Activated T-helper 2 cell treated with anti-CD3 and anti-CD28 coated beads, Interferon-gamma antibody, Interleukin-2, Interleukin-4, amounts not matched to agents 10 μg/mL and 5 μg/mL and 100 μg/mL, durations not matched to agents 14 hours and 24 hours and 36 hours (primary cell): Measurements from ENCODE around the gene PLXNB1. TPM values are rescaled to one million over a fixed set of nuclear protein-coding genes. Genes with fewer than 3 reads are reported as not detected.

Experiments used
- DNase-seq: peaks from one replicate; pipeline ENCODE4 v3.0.0; 2021; ENCODE audit warnings: low spot score
- H3K27ac Mint-ChIP-seq: one replicate; pipeline ENCODE4 v1.8.0; 2021; ENCODE audit warnings: mixed read lengths
- H3K27me3 Mint-ChIP-seq: one replicate; pipeline ENCODE4 v1.8.0; 2021; ENCODE audit warnings: low read depth, mixed read lengths
- H3K36me3 Mint-ChIP-seq: one replicate; pipeline ENCODE4 v1.8.0; 2021; ENCODE audit warnings: low read depth, mixed read lengths
- H3K4me1 Mint-ChIP-seq: one replicate; pipeline ENCODE4 v1.8.0; 2021; ENCODE audit warnings: low read depth, mixed read lengths
- H3K4me3 Mint-ChIP-seq: one replicate; pipeline ENCODE4 v1.8.0; 2021; ENCODE audit warnings: low read depth, mild to moderate bottlenecking, moderate library complexity, mixed read lengths
- H3K9me3 Mint-ChIP-seq: one replicate; pipeline ENCODE4 v1.8.0; 2021; ENCODE audit warnings: mixed read lengths
- intact Hi-C: fragments of 100-400 bp; cut with micrococcal nuclease; formaldehyde crosslinking; loops from one replicate; pipeline ENCODE4 v1.15.1; 2023
- total RNA-seq: library from RNA; stranded (reverse); gene quantifications from 2 replicates; pipeline ENCODE4 v1.2.3, GENCODE V29; 2022

Gene PLXNB1
- total RNA-seq, 1 donor from 2014 or later, result 7.0 TPM

DNA sequence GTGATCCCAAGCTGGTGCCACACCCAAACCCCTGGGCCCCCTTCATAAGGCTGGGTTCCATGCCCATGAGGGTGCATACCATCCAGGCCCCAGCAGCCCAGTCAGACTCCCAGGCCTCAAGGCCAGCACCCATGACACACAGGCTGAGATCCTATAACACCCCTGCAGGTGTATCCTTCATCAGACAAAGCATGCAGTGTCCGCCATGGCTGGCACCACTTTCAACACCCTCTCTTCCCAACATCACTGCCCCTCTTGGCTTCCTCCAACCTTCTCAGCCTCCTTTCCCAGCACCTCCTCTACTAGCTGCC is 6.5 kb upstream of the PLXNB1 start:
- no peak for DNase-seq
- intact Hi-C loops, result loop anchor here (1.0 to 5.0 kb wide), 4 partner anchors 35 to 249 kb away; partner anchors contain the start of gene CDC25A
- H3K4me1 Mint-ChIP-seq, result peaks cover 19% of the 10 kb centered on the region
- peaks cover 33% of the 10 kb centered on the region for H3K36me3 Mint-ChIP-seq
- H3K4me3 Mint-ChIP-seq, result no peak overlapping the region
- H3K27me3 Mint-ChIP-seq, result no peaks in the 10 kb centered on the region
- H3K9me3 Mint-ChIP-seq, result no peaks in the 10 kb centered on the region
- no peak overlapping the region for H3K27ac Mint-ChIP-seq

DNA sequence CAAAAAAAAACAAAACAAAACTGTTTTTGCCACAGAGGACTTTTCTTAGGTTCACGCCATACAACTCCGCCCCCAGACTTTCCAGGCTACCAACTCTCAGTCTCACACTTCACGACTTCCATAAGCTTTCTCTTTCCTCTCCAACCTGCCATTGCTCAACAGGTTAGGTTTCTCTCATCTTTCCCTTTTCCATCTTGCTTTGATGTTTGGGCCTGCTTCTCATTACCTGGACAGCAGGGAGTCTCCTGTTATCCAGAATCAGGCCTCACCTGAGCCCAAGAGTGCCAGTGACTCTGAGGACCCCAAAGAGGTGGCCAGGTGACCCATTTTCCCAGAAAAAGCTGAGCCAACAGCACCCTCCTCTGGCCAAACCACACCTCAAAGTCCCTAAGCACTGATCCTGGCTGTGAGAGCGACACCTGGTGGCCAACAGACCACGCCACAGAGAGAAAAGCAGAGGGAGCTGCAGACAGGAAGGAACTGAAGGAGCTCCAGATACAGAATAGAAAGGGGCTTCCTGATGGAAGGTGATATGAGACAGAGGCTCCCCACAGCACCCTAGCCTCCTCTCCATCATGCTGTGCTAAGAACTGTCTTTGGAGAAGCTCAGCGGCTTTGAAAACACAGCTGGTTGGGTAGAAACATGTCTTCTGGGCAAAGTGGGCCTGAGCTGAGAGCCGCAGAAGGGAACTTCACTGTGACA is 6.0 kb upstream of the PLXNB1 start:
- no peaks in the 10 kb centered on the region for H3K9me3 Mint-ChIP-seq
- no peak overlapping the region for H3K27ac Mint-ChIP-seq
- no peaks in the 10 kb centered on the region for H3K27me3 Mint-ChIP-seq
- DNase-seq, result peak; percentile 81
- intact Hi-C loops, result loop anchor here (1.0 to 5.0 kb wide), 4 partner anchors 35 to 249 kb away; partner anchors contain the start of gene CDC25A
- peaks cover 30% of the 10 kb centered on the region for H3K36me3 Mint-ChIP-seq
- no peak overlapping the region for H3K4me3 Mint-ChIP-seq
- H3K4me1 Mint-ChIP-seq, result peaks cover 18% of the 10 kb centered on the region

DNA sequence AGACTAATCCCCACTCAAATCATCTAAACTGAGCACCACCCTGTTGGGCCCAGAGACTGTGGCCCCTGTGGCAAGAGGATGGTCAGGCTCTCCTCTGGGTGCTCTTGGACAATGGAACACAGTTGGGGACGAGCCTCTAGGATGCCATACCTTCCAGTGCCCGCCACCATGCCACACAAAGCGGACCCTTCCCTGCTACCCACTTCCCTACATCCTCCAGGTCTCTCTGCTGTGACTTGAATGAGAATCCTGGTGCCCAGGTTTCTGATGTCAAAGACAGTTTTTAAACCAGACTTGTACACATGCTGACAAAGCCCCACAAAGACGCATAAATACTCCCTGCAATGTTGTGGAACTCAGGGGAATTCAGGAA is 5.3 kb upstream of the PLXNB1 start:
- H3K27me3 Mint-ChIP-seq, result no peaks in the 10 kb centered on the region
- no peak overlapping the region for H3K4me3 Mint-ChIP-seq
- H3K36me3 Mint-ChIP-seq, result peaks cover 27% of the 10 kb centered on the region
- H3K9me3 Mint-ChIP-seq, result no peaks in the 10 kb centered on the region
- peaks cover 18% of the 10 kb centered on the region for H3K4me1 Mint-ChIP-seq
- no peak for DNase-seq
- intact Hi-C loops, result loop anchor here (5.0 kb wide), 1 partner anchor 248 kb away; the partner anchor contains the start of gene CDC25A
- H3K27ac Mint-ChIP-seq, result no peak overlapping the region

DNA sequence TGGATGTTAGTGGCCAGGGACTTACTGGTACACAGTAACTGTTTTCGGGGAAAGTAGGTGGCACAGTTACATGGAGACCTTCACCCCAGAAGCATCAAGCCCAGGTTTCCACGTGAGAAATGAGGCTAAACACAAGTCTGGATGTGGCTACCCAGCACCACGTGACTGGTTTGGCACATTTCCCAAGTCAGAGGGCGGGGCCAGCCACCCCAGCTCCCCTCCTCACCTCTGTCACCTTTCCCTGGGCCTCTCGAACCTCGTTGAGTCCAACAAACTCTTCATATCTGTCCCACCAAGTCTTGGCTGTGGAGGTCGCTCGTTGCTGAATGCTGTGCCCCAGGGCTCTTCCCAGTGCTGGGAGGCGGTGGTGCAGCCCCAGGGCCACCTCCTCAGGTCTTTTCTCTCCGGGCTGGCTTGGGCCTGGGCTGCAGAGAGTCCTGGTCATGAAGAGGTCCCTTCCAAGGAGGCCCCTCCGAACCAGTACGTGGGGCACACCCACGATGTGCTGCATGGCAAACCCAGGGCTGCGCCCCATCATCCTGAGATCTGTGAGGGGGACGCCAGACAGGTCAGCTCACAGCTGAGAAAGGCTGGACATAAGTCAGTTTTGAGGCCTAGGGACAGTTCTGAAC is 4.8 kb upstream of the PLXNB1 start:
- Mint-ChIP-seq H3K36me3 (peaks cover 22% of the 10 kb centered on the region), H3K9me3 (no peaks in the 10 kb centered on the region), H3K27ac (no peak overlapping the region), H3K4me3 (no peak overlapping the region), H3K4me1 (peaks cover 17% of the 10 kb centered on the region), H3K27me3 (no peaks in the 10 kb centered on the region)
- no peak for DNase-seq
- intact Hi-C loops, result loop anchor here (5.0 kb wide), 1 partner anchor 247 kb away; the partner anchor contains the start of gene CDC25A

DNA sequence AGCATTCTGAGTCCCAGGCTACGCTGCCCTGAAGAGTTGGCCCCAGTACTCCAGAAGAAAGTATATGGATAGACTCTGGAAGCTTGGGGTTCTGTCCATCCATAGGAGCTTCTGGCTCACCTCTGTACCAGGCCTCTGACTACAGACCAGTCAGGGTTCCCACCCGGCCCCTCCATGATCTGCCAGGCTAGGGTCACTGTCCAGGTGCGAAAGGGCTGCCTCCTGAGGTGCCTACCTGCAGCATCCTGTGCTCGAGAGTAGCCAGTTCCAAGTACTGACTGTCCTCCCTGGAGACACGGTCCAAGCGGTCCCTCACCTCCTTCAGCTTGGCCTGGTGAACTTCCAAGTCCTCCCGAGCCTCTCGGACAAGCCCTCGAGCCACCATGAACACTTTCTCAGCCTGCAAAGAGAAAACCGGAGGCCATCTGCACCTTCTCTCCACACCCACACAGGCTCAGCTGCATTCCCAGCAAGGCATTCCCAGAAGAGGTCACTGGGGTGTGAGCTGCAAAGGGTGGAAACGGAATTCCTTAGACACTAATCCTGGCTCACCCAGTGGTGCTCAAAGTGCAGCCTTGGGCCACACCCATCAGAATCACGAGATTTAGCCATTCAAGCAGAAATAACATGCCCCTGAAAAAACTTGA is 3.7 kb upstream of the PLXNB1 start:
- no peak overlapping the region for H3K27ac Mint-ChIP-seq
- peaks cover 22% of the 10 kb centered on the region for H3K36me3 Mint-ChIP-seq
- no peaks in the 10 kb centered on the region for H3K27me3 Mint-ChIP-seq
- H3K9me3 Mint-ChIP-seq, result no peaks in the 10 kb centered on the region
- H3K4me1 Mint-ChIP-seq, result peaks cover 11% of the 10 kb centered on the region
- H3K4me3 Mint-ChIP-seq, result no peak overlapping the region
- intact Hi-C loops, result no loop called here
- no peak for DNase-seq

DNA sequence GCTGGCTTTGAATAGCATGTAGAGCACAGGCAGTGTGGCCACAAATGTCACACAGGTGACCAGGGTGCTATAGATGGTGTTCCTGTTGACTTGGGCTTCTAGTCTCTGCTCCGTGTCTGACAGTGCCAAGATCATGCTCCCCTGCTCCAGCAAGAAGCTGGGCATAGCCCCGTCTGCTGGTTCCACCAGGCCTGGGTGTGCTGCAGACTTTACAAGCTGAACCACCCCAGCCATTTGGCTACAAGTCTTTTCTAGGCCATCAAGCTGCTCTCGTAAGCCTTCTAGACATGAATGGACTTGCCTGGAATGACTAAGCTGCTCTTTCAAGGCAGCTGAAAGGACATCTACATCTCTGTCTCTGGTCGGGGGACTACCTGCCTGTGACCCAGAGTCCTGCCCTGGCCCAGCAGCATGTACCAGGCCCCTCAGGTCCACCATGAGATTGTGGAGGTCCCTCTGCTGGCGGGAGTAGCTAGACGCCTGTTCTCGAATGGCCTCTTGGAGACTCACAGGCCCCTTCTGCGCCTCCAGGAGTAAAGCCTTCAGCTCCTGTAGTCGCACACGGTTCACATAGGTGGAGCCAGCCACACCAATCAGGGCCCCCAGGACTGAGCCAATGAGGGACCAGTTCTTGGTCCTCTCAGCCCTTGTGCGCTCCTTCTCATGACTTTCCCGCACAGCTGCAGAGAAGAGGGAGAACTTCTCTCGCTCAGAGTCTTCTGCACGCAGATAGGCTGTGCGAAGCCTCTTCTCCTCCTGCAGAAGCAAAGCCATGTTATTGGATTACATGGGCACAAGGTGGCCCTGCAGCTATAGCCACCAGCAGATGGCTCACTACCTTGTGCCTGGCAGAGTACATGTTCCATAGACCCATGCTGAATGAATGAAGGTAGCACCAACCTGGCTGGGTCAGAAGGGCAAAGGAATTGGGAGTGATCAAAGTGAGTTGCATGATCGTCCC is 2.8 kb upstream of the PLXNB1 start:
- no peak for DNase-seq
- H3K27ac Mint-ChIP-seq, result no peak overlapping the region
- H3K9me3 Mint-ChIP-seq, result no peaks in the 10 kb centered on the region
- H3K4me1 Mint-ChIP-seq, result peaks cover 7% of the 10 kb centered on the region
- intact Hi-C loops, result no loop called here
- peaks cover 8% of the 10 kb centered on the region for H3K27me3 Mint-ChIP-seq
- peaks cover 22% of the 10 kb centered on the region for H3K36me3 Mint-ChIP-seq
- no peak overlapping the region for H3K4me3 Mint-ChIP-seq

DNA sequence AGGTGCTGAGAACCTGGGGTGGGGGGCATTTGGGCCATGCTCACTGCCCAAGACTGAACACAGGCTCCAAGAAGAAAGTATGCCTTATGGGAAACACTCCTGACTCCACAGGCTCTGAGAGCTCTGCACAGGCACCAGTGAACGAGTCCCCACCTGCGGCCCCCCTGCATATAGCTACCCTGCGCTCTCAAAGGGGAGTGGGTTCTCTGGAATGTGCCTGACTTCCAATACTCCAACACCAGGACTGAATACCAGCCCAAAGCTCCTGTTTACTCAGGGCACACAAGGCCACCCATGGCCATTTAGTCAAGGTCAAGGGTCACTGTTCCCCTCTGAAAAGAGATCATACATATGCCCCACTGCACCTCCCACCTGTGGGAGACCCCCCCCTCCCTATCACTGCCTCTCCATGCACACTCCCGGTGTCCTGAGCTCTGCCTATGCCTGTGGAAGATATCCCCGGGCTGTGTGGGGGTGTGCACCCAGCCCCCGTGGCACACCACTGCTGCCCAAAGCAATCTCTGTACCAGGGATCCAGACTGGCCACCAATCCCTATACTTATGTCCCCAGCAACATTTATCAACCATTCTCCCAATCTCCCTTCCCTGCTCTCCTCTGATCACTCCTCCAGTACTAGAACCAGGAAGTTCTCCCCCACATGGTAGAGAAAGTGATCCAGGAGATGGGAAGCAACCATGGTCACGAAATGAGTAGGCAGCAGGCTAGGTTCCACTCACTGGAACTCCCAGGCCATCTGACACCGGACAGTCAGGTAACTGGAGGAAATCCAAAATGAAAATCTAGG is 1.5 kb upstream of the PLXNB1 start:
- no peaks in the 10 kb centered on the region for H3K9me3 Mint-ChIP-seq
- peaks cover 17% of the 10 kb centered on the region for H3K27me3 Mint-ChIP-seq
- peaks cover 7% of the 10 kb centered on the region for H3K4me1 Mint-ChIP-seq
- no peak overlapping the region for H3K27ac Mint-ChIP-seq
- H3K36me3 Mint-ChIP-seq, result peaks cover 22% of the 10 kb centered on the region
- DNase-seq, result no peak
- intact Hi-C loops, result no loop called here
- H3K4me3 Mint-ChIP-seq, result peak overlapping the region; percentile 79

DNA sequence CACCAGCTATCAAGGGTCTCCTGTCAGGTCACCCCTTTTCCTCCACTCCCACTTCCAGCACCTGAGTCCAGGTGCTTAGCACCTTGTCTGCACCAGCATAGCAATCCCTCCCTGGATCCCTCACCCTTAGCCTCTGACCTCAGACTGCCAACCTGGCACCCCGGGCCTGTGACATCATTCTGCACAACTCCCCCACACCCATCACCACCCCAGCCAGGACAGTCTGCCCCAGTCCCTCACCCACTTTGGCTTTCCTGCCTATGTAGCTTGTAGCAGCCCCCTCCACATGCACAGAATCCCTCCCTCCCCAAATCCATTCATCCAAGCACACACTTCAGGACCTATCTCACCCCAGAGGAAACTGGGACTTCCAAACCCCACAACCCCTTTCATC is 819 bp upstream of the PLXNB1 start:
- intact Hi-C loops, result no loop called here

DNA sequence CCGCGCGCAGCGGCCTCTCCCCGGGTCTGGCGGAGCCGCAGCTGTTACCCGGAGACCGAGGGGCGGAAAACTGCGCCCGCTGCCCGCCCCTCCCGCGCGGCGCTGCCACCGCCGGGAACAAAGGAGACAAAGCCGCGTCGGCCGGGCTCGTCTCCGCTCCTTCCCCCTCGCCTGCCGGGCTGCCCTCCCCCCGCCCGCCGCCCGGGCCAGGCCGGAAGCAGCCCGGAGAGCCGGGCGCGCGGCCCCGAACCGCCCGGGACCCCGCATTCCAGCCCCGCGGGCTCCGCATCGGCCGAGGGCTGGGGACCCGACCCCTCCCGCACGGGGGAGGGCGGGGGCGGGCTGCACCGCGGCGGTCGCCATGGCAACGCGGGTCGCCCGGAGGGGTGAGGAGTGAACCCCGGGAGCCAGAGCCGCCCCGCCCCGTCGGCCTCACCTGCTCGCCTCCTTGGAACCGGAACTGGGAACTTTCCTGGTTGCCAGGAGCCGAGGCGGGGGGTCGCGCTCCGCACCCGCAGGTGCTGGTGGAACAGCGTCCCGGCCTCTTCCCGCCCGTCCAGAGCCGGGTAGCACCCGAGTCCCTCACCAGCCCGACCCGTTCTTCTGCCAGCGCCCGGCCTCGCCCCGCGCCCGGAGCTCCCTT is 448 bp downstream of the PLXNB1 start:
- peaks cover 21% of the 10 kb centered on the region for H3K36me3 Mint-ChIP-seq
- intact Hi-C loops, result no loop called here
- H3K4me1 Mint-ChIP-seq, result peaks cover 4% of the 10 kb centered on the region
- H3K27me3 Mint-ChIP-seq, result peaks cover 17% of the 10 kb centered on the region
- no peaks in the 10 kb centered on the region for H3K9me3 Mint-ChIP-seq
- DNase-seq, result peak; percentile 34
- no peak overlapping the region for H3K27ac Mint-ChIP-seq
- peak overlapping the region; percentile 79 for H3K4me3 Mint-ChIP-seq

More for the DNA sequence above, 819 bp upstream of the PLXNB1 start:
- peaks cover 7% of the 10 kb centered on the region for H3K4me1 Mint-ChIP-seq
- H3K4me3 Mint-ChIP-seq, result peak overlapping the region; percentile 79
- peaks cover 17% of the 10 kb centered on the region for H3K27me3 Mint-ChIP-seq
- H3K27ac Mint-ChIP-seq, result no peak overlapping the region
- no peaks in the 10 kb centered on the region for H3K9me3 Mint-ChIP-seq
- DNase-seq, result no peak
- peaks cover 22% of the 10 kb centered on the region for H3K36me3 Mint-ChIP-seq

DNA sequence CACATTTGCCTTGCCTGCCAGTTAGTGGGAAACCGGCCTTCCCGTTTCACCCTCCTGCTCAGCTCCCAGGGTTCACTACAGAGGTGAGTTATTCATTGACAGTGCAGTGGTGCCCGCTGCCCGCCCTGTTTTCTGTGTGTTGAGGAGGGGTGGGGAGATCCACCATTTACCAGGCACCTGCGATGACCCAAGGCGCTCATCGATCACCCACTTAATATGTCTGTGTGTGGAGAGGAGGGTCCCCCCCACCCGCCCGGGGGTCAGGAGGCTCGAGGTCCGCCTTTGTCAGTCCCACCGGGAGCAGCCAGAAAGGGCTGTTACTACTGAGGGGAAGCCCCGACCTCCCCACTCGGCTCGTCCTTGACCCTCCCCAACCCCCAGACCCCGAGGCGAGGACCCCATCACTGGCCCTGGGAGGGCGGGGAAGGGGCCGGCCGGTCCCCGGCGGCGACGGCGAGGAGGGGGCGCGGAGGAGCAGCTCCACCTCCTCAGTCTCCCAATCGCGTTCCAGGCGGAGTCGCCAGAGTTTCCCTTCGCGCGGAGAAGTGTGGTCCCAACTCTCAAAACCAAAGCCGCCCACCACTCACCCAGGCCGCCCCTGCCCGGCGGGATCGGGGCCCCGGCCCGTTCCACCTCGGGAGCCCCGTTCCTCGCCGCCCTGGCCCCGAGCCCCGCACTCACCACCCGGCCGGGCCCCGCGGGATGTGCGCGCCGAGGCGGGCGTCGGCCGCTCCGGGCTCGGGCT is 1.1 kb downstream of the PLXNB1 start:
- Mint-ChIP-seq H3K4me3 (peak overlapping the region; percentile 44), H3K27ac (no peak overlapping the region), H3K4me1 (peaks cover 4% of the 10 kb centered on the region), H3K9me3 (no peaks in the 10 kb centered on the region), H3K36me3 (peaks cover 16% of the 10 kb centered on the region), H3K27me3 (peaks cover 17% of the 10 kb centered on the region)
- intact Hi-C loops, result no loop called here
- no peak for DNase-seq

DNA sequence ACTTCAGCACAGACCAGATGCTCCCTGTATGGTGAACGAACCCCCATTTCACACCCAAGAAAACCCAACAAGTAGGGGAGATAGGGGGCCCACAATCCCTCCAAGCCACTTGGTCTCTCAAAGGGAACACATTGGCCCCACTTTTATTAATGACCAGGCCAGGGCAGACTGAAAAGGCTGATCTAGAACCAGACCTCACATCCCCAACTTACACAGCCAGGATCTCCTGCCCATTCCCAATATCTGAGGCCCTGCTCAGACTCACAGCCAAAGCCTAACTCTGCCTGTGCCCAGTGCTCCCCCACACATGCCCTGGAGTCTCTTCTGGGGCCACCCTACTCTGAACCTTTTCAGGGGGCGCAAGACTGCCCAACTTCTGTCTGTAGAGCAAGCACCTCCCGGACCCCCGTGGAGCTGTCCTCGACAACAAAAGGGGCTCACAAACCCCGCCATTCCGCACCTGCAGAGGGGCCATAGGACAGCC is 1.8 kb downstream of the PLXNB1 start:
- Mint-ChIP-seq H3K36me3 (peaks cover 16% of the 10 kb centered on the region), H3K27ac (no peak overlapping the region), H3K9me3 (no peaks in the 10 kb centered on the region), H3K27me3 (peaks cover 17% of the 10 kb centered on the region), H3K4me1 (peaks cover 4% of the 10 kb centered on the region), H3K4me3 (peak overlapping the region; percentile 44)
- DNase-seq, result no peak
- intact Hi-C loops, result no loop called here
